A673 (cell line): ENCODE data around the gene WDPCP. TPM values are rescaled to one million over a fixed set of nuclear protein-coding genes. Genes with fewer than 3 reads are reported as not detected.

Source experiments
- BruUV-seq: library from RNA; stranded (reverse); fragments of 400-500 nt; replicated peaks from 2 replicates; lab custom pipeline; 2021; lab: Mats Ljungman, UMichigan
- CTCF ChIA-PET: fragments of 300-600 bp; sonication (Branson Sonifier 250); formaldehyde crosslinking; loops from one replicate; lab custom pipeline; 2022; ENCODE audit warnings: antibody characterized with exemption; lab: Charles Lee
- POLR2A ChIA-PET: fragments of 300-600 bp; sonication (Branson Sonifier 250); formaldehyde crosslinking; loops from one replicate; lab custom pipeline; 2022; ENCODE audit warnings: antibody characterized with exemption; ENCODE audit not compliant: low non-redundant PET; lab: Charles Lee
- DNase-seq: peaks from one replicate; pipeline ENCODE4 v3.0.0-alpha.2; 2015; ENCODE audit warnings: low spot score
- H3K27ac ChIP-seq: fragments of 200-600 bp; sonication (generic); 2 replicates; pipeline ENCODE4 v1.5.1; 2016; ENCODE audit warnings: mixed run types, low read depth, mild to moderate bottlenecking, mixed read lengths, antibody characterized with exemption, low read length; ENCODE audit not compliant: poor library complexity, severe bottlenecking
- H3K27me3 ChIP-seq: fragments of 200-600 bp; sonication (generic); replicated peaks from 2 replicates; pipeline ENCODE4 v1.6.1; 2017; ENCODE audit warnings: mixed run types, low read depth, mild to moderate bottlenecking, mixed read lengths, antibody characterized with exemption, low read length; ENCODE audit not compliant: insufficient read depth, poor library complexity
- H3K36me3 ChIP-seq: fragments of 200-600 bp; sonication (generic); 2 replicates; pipeline ENCODE4 v1.6.1; 2016; ENCODE audit warnings: mixed run types, mild to moderate bottlenecking, mixed read lengths, antibody characterized with exemption, low read length; ENCODE audit not compliant: insufficient read depth, poor library complexity, severe bottlenecking
- H3K4me1 ChIP-seq: fragments of 200-600 bp; sonication (generic); 2 replicates; pipeline ENCODE4 v1.6.1; 2017; ENCODE audit warnings: mixed run types, mild to moderate bottlenecking, mixed read lengths, antibody characterized with exemption, low read length; ENCODE audit not compliant: insufficient read depth, poor library complexity, severe bottlenecking
- H3K4me3 ChIP-seq: fragments of 200-600 bp; sonication (generic); 2 replicates; pipeline ENCODE4 v1.5.1; 2016; ENCODE audit warnings: low read depth, mixed run types, mild to moderate bottlenecking, mixed read lengths, low read length; ENCODE audit not compliant: poor library complexity, severe bottlenecking
- H3K9me3 ChIP-seq: fragments of 200-600 bp; sonication (generic); 2 replicates; pipeline ENCODE4 v1.6.1; 2016; ENCODE audit warnings: mixed run types, low read depth, mild to moderate bottlenecking, mixed read lengths, antibody characterized with exemption, low read length; ENCODE audit not compliant: poor library complexity, severe bottlenecking
- EZH2 ChIP-seq: fragments of 200-600 bp; sonication (generic); IDR thresholded peaks from 2 replicates; pipeline ENCODE4 v1.6.1; 2017; ENCODE audit warnings: borderline replicate concordance, low read depth, mild to moderate bottlenecking, mixed read lengths, antibody characterized with exemption, low read length; ENCODE audit not compliant: poor library complexity, severe bottlenecking
- intact Hi-C: fragments of 100-400 bp; cut with micrococcal nuclease; formaldehyde crosslinking; loops from one replicate; pipeline ENCODE4 v1.10.0; 2022; ENCODE audit not compliant: unreplicated experiment
- total RNA-seq: library from RNA; stranded (reverse); gene quantifications from 2 replicates; pipeline ENCODE4 v1.2.3, GENCODE V29; 2021
- TF ChIP-seq, protein P1 (sequence below): fragments of 300-800, 200-600 bp; sonication (generic); conservative IDR thresholded peaks from 2 replicates; pipeline ENCODE4 v1.5.1; 2017; ENCODE audit warnings: low read depth, mild to moderate bottlenecking, antibody characterized with exemption, low read length, moderate library complexity, mixed read lengths

The WDPCP gene
- total RNA-seq, 1 experiment from 2014 or later: 7.9 TPM

DNA sequence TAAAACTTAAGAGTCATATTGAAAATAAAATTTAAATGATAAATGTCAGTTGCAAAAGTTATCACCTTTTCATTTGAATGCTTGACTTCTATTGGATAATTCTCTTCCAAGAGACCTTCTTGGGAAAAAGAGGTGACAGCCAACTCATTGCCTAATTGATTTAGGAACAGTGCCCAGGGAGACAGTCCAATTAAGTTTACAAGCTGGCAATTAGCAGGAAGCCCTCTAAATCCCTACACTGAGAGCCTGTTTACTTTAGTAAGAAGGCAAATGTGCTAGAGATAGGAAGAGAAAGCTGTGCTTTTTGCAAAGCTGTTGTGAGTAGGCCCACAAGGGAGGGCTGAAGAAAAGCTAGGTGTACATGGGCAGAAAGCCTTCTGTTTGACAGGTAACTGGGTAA, 189.1 kb downstream of the WDPCP start:
- Histone ChIP-seq H3K4me1 (peaks cover 9% of the 10 kb centered on the region), H3K27ac (no peak overlapping the region), H3K9me3 (no peaks in the 10 kb centered on the region), H3K27me3 (no peaks in the 10 kb centered on the region), H3K4me3 (no peak overlapping the region), H3K36me3 (no peaks in the 10 kb centered on the region)
- peak; percentile 14 for DNase-seq
- no TSS peak for BruUV-seq
- ChIA-PET CTCF (no interaction called here), POLR2A (no interaction called here)
- intact Hi-C loops: no loop called here
- no peak for TF ChIP-seq EZH2
- TF ChIP-seq, protein P1, sequence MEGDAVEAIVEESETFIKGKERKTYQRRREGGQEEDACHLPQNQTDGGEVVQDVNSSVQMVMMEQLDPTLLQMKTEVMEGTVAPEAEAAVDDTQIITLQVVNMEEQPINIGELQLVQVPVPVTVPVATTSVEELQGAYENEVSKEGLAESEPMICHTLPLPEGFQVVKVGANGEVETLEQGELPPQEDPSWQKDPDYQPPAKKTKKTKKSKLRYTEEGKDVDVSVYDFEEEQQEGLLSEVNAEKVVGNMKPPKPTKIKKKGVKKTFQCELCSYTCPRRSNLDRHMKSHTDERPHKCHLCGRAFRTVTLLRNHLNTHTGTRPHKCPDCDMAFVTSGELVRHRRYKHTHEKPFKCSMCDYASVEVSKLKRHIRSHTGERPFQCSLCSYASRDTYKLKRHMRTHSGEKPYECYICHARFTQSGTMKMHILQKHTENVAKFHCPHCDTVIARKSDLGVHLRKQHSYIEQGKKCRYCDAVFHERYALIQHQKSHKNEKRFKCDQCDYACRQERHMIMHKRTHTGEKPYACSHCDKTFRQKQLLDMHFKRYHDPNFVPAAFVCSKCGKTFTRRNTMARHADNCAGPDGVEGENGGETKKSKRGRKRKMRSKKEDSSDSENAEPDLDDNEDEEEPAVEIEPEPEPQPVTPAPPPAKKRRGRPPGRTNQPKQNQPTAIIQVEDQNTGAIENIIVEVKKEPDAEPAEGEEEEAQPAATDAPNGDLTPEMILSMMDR: no peak

DNA sequence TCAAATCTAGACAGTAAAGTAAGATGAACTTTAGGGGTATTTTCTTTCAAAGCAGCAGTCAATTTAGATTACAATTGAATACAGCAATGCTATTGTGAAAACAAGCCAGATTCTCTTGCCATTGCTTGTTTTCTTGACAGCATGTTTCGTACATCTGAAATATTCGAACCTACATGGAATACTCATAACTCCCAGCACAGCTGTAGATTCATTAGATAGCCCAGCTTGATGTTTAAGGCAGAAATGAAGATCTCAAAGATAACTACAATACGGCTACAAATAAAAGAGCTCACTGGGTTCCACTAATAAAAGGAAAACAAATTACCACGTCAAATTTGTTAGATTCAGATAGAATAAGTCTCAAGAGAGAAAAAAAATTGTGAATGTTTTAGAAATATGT, 208.8 kb downstream of the WDPCP start:
- CTCF ChIA-PET: no interaction called here
- no peak for TF ChIP-seq EZH2
- TF ChIP-seq, protein P1: no peak
- no peaks in the 10 kb centered on the region for H3K4me1 ChIP-seq
- H3K27me3 ChIP-seq: no peaks in the 10 kb centered on the region
- H3K27ac ChIP-seq: no peak overlapping the region
- BruUV-seq: no TSS peak
- no peaks in the 10 kb centered on the region for H3K9me3 ChIP-seq
- no peaks in the 10 kb centered on the region for H3K36me3 ChIP-seq
- POLR2A ChIA-PET: no interaction called here
- no peak for DNase-seq
- intact Hi-C loops: no loop called here
- H3K4me3 ChIP-seq: no peak overlapping the region

GRCh38 chr2:63378589-63378988, 209.7 kb downstream of the WDPCP start:
- ChIA-PET CTCF (no interaction called here), POLR2A (no interaction called here)
- DNase-seq: peak; percentile 18
- Histone ChIP-seq H3K27me3 (no peaks in the 10 kb centered on the region), H3K36me3 (no peaks in the 10 kb centered on the region), H3K27ac (no peak overlapping the region), H3K4me3 (no peak overlapping the region), H3K4me1 (no peaks in the 10 kb centered on the region), H3K9me3 (no peaks in the 10 kb centered on the region)
- TF ChIP-seq EZH2: no peak
- TF ChIP-seq, protein P1: no peak
- BruUV-seq: no TSS peak
- intact Hi-C loops: no loop called here
